Hindlimb muscle (tissue), 1 donor: ENCODE data around the gene HOXD12. TPM values are rescaled to one million over a fixed set of nuclear protein-coding genes. Genes with fewer than 3 reads are reported as not detected.

Experiments
- DNase-seq: peaks from one replicate; pipeline ENCODE4 v3.0.0-alpha.2; 2013
- polyA plus RNA-seq: library from polyadenylated mRNA; unstranded; fragments of 120-200 nt; gene quantifications from one replicate; pipeline ENCODE4 v1.2.1, GENCODE V29; 2013; ENCODE audit not compliant: insufficient read length

Gene HOXD12, protein sequence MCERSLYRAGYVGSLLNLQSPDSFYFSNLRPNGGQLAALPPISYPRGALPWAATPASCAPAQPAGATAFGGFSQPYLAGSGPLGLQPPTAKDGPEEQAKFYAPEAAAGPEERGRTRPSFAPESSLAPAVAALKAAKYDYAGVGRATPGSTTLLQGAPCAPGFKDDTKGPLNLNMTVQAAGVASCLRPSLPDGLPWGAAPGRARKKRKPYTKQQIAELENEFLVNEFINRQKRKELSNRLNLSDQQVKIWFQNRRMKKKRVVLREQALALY
- polyA plus RNA-seq, result not detected

DNA sequence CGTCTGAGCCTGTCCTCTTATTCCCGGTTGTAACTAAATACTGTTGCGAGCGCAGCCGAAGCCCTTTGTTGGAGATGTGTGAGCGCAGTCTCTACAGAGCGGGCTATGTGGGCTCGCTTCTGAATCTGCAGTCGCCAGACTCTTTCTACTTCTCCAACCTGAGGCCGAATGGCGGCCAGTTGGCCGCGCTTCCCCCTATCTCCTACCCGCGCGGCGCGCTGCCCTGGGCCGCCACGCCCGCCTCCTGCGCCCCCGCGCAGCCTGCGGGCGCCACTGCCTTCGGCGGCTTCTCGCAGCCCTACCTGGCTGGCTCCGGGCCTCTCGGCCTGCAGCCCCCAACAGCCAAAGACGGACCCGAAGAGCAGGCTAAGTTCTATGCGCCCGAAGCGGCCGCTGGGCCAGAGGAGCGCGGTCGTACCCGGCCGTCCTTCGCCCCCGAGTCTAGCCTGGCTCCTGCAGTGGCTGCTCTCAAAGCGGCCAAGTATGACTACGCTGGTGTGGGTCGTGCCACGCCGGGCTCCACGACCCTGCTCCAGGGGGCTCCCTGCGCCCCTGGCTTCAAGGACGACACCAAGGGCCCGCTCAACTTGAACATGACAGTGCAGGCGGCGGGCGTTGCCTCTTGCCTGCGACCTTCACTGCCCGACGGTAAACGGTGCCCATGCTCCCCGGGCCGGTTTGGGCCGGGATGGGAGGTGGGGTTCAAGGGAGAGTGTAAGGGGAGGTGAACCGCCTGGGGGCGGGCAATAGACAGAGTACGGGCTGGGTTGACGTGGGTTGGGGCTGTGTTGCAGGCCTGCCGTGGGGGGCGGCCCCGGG lies at the start of gene HOXD12:
TSS of gene HOXD12 (plus strand) at position 68 of the 819 bp plus-strand sequence. CDS start at position 75, 7 bp downstream.
- no peak for DNase-seq

GRCh38 chr2:176056406-176056805 lies 43.2 kb upstream of the HOXD12 start:
- no peak for DNase-seq

DNA sequence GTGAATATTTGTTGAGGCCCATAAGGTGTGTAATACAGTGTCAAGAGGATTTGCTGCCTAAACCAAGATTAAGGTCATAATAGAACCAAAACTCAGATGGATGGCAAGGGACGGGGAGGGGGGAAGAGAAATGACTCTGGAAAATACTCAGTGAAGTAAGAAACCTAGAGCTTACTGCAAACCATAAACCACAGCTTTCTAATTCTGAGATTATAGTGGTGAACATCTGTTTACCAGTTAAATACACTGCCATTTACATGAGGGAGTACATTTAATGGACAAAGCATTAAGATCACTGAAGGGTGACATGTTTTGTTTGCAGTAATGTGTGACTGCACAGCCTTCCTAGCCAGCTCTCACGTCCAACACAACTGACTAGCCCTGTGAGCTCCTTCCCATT lies 35.6 kb upstream of the HOXD12 start:
- no peak for DNase-seq

DNA sequence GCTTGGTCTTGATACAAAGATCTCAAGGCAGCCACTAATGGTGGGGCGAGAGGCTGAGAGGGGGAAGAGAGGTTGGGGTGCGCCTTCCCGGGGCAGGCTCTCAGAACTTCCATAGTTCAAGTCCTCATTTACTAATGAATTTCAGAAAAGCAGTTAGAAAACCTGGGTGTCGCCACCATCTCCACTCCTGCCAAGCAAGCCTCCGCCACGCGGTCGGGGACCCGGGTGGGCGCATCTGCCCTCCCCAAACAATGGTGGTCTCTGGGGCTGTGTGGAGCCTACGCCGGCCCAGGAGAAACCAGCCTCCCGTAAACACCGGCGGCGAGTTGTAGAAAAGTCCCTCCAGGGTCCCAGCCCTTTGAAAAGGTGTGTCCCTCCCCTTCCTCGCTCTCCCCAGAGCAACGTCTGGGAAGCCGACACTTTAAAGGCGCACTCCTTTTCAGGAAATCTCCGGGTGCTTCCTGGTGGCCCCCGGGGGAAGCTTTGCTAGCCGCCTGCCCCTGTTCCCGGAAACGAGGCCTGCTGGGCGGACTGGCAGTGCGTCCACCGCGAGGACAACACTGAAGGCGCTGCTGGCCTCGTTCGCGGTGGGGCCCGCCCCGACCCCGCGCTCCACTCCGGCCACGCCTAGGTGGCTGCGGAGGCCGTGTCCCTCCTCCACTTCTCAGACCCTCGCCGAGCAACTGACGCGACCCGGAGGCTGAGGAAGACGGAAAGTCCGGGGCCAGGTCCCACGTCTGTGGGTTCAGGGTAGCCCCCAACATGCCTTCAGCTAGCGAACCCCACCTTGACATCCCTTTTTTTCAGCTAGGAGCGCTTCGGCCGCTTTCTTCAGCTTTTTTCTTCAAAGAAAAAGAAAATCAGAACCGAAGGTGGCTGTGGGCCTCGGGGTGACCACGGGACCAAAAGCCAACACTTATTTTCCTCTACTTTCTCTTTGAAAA lies 32.7 kb upstream of the HOXD12 start:
- DNase-seq, result no peak

DNA sequence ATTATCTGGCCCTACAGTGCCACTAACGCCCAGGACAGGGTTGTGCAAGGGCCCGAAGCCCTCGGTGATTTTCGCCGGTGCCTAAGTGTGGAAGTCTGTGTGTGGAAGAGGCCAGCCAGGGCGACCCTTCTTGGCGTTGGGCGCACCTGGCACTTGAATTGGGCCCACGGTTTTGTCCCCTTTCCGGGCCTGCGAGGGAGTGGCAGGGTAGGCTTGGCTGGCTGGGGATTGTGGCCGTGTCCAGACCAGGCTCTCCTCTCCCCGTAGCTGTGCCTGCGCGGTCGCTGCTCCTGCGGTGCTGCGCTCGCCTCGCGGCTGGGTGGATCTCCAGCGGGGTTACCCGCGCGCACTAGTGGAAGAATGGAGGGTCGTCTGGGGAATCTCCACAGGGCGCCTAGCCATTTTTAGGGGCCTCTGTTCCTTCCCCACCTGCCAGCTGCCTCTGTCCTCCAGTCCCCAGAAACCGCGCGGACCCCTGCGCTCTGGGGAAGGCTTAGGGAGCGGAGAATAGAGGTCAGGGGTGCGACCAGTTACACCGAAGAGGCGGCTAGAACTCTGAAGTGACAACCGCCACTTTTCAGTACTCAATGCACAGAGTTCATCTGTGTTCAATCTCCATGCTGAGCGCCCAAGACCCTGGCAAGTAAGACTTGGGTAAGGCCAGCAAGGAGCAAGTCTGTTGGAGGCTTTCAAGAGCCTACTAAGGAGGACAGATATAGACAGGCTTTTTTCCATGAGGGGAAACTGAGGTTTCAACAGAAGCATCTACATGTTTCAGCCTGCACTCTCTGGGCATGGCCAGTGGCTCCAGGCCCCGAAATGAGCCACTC lies 31.8 kb upstream of the HOXD12 start:
- no peak for DNase-seq

DNA sequence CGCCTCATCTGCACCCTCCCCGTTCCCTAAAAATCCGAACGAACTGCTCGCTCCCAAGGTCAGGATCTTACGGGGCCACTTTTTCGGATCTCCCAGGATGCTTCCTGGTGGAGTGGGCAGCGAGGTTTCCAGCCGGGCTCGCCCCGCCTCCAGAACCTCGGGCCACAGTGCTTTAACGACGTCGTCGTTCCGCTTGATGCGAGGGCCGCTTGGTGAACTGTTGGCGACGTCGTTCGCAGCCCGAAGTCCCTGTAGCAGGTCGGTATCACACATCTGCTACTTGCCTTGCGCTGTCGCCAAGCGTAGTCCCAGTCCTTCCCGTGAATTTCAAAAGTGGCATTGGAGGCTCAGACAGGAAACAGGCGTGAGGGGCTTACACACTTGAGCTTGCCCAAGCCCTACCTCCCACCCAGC lies 31.2 kb upstream of the HOXD12 start:
- no peak for DNase-seq

DNA sequence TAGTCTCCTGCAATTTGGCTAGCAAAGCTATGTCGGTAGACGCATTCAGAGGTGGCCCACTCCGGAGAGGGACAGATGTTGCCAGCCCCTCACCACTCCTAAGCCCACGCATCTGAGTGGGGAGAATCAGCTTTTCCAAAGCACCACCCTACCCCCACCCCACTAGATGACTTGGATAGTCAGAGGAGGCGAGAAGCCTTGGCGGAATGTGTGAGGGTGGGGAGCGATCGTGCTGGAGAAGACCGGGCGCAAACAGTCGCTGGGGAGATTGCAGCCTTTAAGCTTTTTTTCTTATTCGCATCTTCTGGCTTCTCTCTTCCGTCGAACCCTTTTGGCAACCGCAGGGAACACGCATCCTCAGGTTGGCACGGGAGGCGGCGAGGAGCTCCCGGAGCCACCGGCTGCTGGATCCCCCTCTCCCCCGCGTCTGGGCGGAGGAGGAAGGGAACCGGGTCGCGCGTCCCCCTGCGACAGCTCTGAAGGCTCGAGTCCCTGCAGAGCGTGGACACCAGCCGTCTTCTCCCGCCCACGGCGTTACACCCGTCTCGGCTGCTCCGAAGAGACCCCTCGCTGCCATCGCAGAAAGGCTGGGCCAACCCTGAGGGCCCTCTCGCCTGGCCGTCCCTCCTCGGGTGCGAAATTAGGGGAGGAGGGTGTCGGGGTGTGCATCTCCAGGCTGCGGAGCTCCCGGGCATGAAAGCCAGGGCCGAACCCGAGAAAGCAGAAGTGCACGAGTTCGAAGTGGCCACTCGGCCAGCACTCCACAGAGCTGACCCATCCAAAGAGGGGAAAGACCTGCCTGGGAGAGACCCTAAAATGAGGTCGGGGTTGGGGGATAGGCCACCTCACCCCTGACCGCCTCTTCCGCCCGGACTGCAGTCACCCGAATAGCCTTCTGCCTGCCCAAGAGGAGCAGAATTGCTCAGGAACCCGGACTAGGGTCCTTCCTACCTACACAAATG lies 28.0 kb upstream of the HOXD12 start:
- no peak for DNase-seq

DNA sequence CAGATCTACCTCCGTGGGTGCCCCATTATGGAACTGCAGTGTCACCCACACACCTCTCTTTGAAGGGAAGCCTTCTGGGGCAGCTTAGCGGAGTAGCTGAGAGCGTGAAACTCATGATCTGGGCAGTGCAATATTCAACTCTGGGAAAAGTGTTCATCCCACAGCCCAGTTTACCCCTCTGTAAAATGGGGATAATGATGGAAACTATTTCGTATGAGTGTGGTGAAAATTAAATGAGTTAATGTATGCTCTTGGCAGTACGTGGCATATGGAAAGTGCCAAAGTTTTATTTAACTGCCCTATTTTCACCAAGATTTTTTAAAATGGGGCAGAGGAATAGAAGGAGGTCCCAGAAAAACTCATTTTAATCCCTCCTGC lies 27.3 kb upstream of the HOXD12 start:
- DNase-seq, result no peak

- no peak for DNase-seq
Measured at GRCh38 chr2:176072951-176073904, 26.4 kb upstream of the HOXD12 start.

GRCh38 chr2:176074919-176075425 lies 24.6 kb upstream of the HOXD12 start:
- DNase-seq, result no peak

GRCh38 chr2:176075481-176075880 lies 24.1 kb upstream of the HOXD12 start:
- peak; percentile 43 for DNase-seq

- DNase-seq, result no peak
Measured at GRCh38 chr2:176076063-176076462, 23.5 kb upstream of the HOXD12 start.

DNA sequence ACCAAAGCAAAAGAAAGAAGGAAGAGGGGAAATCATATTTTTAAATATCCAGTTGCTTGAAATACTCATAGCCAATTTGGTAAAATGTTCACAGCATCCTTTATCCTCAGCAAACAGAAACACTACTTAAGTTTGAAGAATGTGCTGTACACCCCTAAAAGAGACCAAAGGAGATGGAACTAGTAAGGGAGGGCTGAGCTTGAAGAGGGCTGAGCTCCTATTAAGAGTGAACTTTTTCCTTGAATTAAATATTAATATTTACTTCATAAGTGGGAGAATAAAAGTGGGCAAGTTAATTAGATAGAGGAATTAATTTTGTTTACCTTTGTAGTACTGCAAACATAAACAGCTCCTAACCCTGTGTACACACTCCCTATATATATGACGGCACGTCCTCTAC lies 22.8 kb upstream of the HOXD12 start:
- DNase-seq, result no peak

DNA sequence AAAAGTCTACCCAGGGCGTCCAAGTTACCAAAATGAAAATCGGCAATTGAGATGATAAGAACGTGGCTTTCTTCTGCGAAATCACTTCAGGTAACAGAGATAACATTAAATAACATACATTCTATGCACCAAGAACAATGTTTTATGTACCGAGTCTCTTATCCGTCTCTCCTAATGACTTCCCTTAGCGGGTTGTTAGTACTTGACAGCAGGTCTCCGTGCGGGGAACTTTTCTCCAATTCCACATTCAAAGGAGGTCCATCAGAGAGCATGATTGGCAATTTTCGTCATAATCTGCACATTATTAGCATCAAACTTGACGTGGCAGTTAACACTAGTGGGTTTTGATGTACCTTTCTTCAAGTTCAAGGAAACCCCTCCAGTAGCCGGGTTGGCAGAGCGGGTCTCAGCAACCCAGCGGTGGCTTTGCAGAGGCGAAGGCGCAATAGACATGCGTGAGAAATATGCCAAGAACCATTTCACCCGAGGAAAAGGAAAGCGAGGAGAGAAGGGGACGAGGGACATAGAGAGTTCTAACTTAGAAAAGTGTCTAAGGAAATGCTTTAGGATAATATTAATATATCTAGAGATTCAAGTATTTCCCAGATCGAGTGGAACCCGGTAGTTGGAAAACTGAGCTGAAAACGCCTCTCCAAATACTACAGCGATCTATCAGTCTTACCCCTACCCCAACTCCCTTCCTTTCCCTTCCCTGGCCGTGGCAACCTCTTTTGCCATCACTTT lies 20.9 kb upstream of the HOXD12 start:
- DNase-seq, result no peak

DNA sequence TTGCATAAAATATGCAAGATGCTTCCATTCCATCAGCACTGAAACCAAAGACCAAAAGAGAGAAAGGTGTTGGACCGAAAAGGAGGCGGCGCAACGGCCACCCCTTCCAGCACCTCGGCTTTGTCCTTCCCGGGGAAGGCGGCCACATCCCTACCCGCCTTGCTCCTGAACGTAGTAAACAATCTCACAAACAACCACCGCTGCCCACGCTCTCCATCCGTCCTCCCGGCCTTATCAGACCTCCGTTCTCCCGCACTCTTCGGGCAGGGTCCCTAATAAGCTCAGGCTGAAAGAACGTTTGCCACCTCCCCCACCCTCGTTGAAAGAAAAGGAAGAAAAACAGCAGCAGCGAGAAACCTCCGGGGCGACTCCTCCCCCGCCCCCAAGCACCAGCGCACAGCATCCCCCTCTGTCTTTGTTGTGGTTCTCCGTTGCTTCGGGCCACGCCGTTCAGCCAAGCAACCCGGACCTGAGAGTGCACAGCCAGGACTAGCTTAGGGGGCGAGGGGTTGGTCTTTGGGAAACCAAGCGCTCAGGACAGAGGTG lies 20.2 kb upstream of the HOXD12 start:
- no peak for DNase-seq

GRCh38 chr2:176079831-176080539 lies 19.6 kb upstream of the HOXD12 start:
- DNase-seq, result no peak

DNA sequence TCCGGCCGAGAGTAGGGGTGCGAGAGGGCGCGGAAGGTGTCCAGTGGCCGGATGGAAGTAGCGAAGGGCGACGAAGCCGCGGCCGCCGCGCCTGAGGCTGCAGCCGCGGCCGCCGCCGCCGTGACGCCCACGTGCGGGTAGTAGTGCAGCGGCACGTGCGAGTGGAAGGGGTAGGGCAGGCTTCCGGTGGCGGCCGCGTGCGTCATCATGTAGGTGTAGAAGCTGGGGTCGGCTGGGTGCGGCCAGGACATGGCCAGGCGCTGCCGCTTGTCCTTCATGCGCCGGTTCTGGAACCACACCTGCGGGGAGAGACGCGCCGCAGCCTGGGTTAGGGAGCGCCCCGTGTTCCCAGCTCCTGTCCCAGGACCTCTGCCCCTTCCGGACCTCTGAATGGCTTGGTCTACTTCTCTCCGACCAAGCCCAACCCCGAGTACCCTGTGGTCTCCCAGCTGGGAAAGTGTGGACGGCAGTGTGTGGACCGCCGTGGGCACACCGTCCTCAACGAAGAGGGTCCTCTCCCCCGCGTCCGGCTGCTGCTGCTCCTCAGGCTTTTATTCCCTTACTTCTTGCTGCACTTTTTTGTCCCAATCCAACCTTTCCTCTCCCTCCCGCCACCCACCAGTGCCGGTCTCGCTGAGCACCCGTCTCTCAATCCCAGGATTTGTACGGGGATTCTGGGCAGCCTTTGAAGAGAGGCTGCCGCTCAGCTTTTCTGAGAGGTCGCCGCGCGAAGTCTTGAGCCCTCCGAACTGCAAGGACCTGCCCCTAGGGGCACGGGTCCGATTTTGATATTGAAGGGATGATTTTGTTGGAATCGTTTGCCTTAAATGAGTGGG lies 18.8 kb upstream of the HOXD12 start:
- no peak for DNase-seq
